Neuronal stem cell (in vitro differentiated cells): Measurements from ENCODE around the gene LMBR1L.

Experiments used
- DNase-seq: peaks from one replicate; pipeline ENCODE4 v3.0.0-alpha.2; 2013; ENCODE audit warnings: low spot score
- H2AFZ ChIP-seq: one replicate; pipeline ENCODE4 v1.6.1; 2013; ENCODE audit warnings: mild to moderate bottlenecking, low read length, inconsistent platforms
- H2AK5ac ChIP-seq: 2 replicates; pipeline ENCODE4 v1.6.1; 2013; ENCODE audit warnings: low read depth, mild to moderate bottlenecking, inconsistent platforms, low read length, moderate library complexity, mixed read lengths
- H2BK120ac ChIP-seq: 2 replicates; pipeline ENCODE4 v1.6.1; 2013; ENCODE audit warnings: low read depth, mild to moderate bottlenecking, inconsistent platforms, low read length, moderate library complexity, mixed read lengths
- H2BK12ac ChIP-seq: one replicate; pipeline ENCODE4 v1.6.1; 2013; ENCODE audit warnings: low read length, inconsistent platforms
- H2BK15ac ChIP-seq: 2 replicates; pipeline ENCODE4 v1.6.1; 2013; ENCODE audit warnings: mild to moderate bottlenecking, low read length, inconsistent platforms, mixed read lengths
- H2BK5ac ChIP-seq: one replicate; pipeline ENCODE4 v1.6.1; 2013; ENCODE audit warnings: inconsistent platforms, mild to moderate bottlenecking, low read length, moderate library complexity
- H3K14ac ChIP-seq: one replicate; pipeline ENCODE4 v1.6.1; 2013; ENCODE audit warnings: low read length, inconsistent platforms
- H3K18ac ChIP-seq: 2 replicates; pipeline ENCODE4 v1.6.1; 2013; ENCODE audit warnings: low read length, inconsistent platforms
- H3K23ac ChIP-seq: 2 replicates; pipeline ENCODE4 v1.6.1; 2013; ENCODE audit warnings: low read depth, mild to moderate bottlenecking, mixed read lengths, low read length, inconsistent platforms; ENCODE audit not compliant: poor library complexity
- H3K27ac ChIP-seq: replicated peaks from 3 replicates; pipeline ENCODE4 v1.5.1; 2013; ENCODE audit warnings: low read length, inconsistent platforms
- H3K27me3 ChIP-seq, 3 experiments: 2 replicates each; pipeline ENCODE4 v1.6.1; 2013; ENCODE audit warnings: low read length in 3 of 3, mild to moderate bottlenecking in 2 of 3, inconsistent platforms in 1 of 3, low read depth in 1 of 3, mixed read lengths in 1 of 3, moderate library complexity in 1 of 3; ENCODE audit not compliant: control insufficient read depth in 3 of 3, insufficient read depth in 3 of 3
- H3K36me3 ChIP-seq, 2 donors: replicated peaks in 1 of 2; 2 replicates each; pipeline ENCODE4 v1.6.1; 2013; ENCODE audit warnings: low read length in 2 of 2; ENCODE audit not compliant: control insufficient read depth in 2 of 2, insufficient read depth in 2 of 2
- H3K4ac ChIP-seq: 2 replicates; pipeline ENCODE4 v1.6.1; 2013; ENCODE audit warnings: inconsistent platforms, mild to moderate bottlenecking, low read length, moderate library complexity
- H3K4me1 ChIP-seq, 2 donors: 1 replicate in 1 of 2; 2 replicates in 1 of 2; pipeline ENCODE4 v1.6.1; 2013; ENCODE audit warnings: low read length in 2 of 2, low read depth in 1 of 2; ENCODE audit not compliant: control insufficient read depth in 2 of 2, insufficient read depth in 1 of 2
- H3K4me2 ChIP-seq: one replicate; pipeline ENCODE4 v1.6.1; 2013; ENCODE audit warnings: mild to moderate bottlenecking, low read length, inconsistent platforms; ENCODE audit not compliant: insufficient read depth, poor library complexity, severe bottlenecking
- H3K4me3 ChIP-seq, 2 donors: 2 replicates each; pipeline ENCODE4 v1.5.1; 2013; ENCODE audit warnings: low read length in 2 of 2, mild to moderate bottlenecking in 2 of 2, inconsistent platforms in 1 of 2, moderate library complexity in 1 of 2
- H3K79me1 ChIP-seq: one replicate; pipeline ENCODE4 v1.6.1; 2013; ENCODE audit warnings: low read depth, mild to moderate bottlenecking, inconsistent platforms, low read length, moderate library complexity
- H3K9ac ChIP-seq: one replicate; pipeline ENCODE4 v1.6.1; 2013; ENCODE audit warnings: mild to moderate bottlenecking, low read depth, low read length, inconsistent platforms; ENCODE audit not compliant: poor library complexity
- H3K9me3 ChIP-seq, 2 donors: replicated peaks in 1 of 2; 2 replicates each; pipeline versions ENCODE3 to v1.6.1; 2013; ENCODE audit warnings: low read length in 2 of 2, mild to moderate bottlenecking in 2 of 2, inconsistent platforms in 1 of 2, low read depth in 1 of 2, mixed read lengths in 1 of 2, moderate library complexity in 1 of 2; ENCODE audit not compliant: control insufficient read depth in 2 of 2, insufficient read depth in 1 of 2
- H4K8ac ChIP-seq: one replicate; pipeline ENCODE4 v1.6.1; 2013; ENCODE audit warnings: low read depth, mild to moderate bottlenecking, inconsistent platforms, low read length, moderate library complexity
- H4K91ac ChIP-seq: one replicate; pipeline ENCODE4 v1.6.1; 2013; ENCODE audit warnings: low read length, low read depth, mild to moderate bottlenecking, inconsistent platforms; ENCODE audit not compliant: poor library complexity
- WGBS, 2 donors: extraction: QIAGEN DNeasy Blood & Tissue Kit; methylation state at CpG; one replicate each; pipeline ENCODE4 v1.1.7; 2013; ENCODE audit warnings: missing lambda C conversion rate in 2 of 2, mixed read lengths in 1 of 2; ENCODE audit not compliant: insufficient read length in 2 of 2, insufficient replicate concordance in 1 of 2; ENCODE audit errors: extremely low coverage in 2 of 2; 5-methylcytosine and 5-hydroxymethylcytosine counted together

The LMBR1L gene

DNA sequence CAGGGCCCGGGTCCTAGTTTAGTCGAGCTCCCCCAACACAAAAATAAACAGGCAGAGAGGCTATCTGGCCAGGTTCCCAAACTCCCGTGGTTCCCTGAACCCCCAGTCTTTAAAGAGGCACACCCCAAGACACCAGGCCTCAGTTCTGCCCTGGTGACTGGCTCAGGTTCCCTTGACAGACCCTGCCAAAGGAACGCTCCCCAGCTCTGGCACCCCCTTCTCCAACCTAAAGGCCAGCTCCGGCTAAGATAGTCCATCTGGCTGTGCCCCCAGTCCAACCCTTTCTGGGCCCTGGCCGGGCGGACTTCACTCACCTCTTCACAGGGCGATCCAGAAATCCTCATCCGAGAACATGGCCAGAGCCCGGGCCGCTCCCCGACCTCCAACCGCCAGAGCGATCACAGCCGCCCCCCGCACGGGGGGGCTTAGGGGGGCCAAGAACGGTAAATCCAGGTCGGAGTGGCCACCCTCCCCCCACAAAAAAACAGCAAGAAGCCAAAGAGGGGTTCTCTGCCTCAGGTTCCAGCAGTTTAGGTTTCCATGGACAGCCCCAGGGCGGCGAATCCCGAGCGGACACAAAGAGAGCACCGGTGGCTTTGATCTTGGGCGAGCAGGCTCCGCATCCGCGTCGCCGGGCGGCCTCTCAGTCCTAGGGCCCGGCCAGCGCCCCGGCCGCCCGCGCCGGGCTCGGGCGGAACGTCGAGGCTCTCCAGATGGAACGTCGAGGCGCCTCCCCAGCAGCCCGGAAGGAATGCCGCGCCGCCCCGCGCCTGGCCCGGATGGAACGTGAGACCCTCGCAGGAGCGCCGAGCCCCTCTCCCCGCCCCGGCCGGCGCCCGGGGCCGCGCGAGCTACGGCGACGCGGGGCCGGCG is 51.1 kb downstream of the LMBR1L start:
- no CpG with 5 or more reads among the region's 70 CpGs for WGBS, 2 donors

DNA sequence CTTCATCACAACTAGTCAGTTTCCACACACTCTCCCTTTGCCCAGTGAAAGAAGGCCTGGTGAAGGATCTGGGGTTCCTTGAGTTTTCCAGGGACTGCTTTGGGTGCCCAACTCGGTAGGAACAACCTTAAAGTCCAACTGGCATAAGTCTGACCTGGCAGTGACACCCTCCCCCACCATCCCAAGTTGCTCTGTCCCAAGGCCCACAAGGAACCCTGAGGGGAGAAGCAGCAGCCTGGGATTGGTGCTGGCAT is 51.7 kb downstream of the LMBR1L start:
- Histone ChIP-seq H3K27me3 (no peaks in the 10 kb centered on the region), H3K4ac (no peak overlapping the region), H3K79me1 (peaks cover 17% of the 10 kb centered on the region), H4K8ac (no peak overlapping the region), H3K4me2 (peak overlapping the region; percentile 95), H2AFZ (no peak overlapping the region), H3K9ac (peak overlapping the region; percentile 81), H3K27ac (no peak overlapping the region), H3K9me3 (no peaks in the 10 kb centered on the region), H3K18ac (no peak overlapping the region), H3K36me3 (peaks cover 16 to 40% of the 10 kb centered on the region in 2 donors), H2BK120ac (no peak overlapping the region), H2BK5ac (no peak overlapping the region), H2BK12ac (no peak overlapping the region), H3K4me1 (peaks cover 26 to 32% of the 10 kb centered on the region in 2 donors), H3K4me3 (peak overlapping the region; percentile 80 to 98), H3K14ac (no peak overlapping the region), H2AK5ac (peak overlapping the region; percentile 38), H4K91ac (no peak overlapping the region), H2BK15ac (no peak overlapping the region), H3K23ac (no peak overlapping the region)
- DNase-seq = no peak
- no CpG with 5 or more reads among the region's 1 CpG for WGBS, 2 donors

More for the DNA sequence above, 51.1 kb downstream of the LMBR1L start:
- Histone ChIP-seq H3K27me3 (no peaks in the 10 kb centered on the region), H3K36me3 (peaks cover 10 to 34% of the 10 kb centered on the region in 2 donors), H4K91ac (no peak overlapping the region), H2BK15ac (no peak overlapping the region), H3K23ac (peak overlapping the region; percentile 86), H3K9me3 (no peaks in the 10 kb centered on the region), H2AFZ (peak overlapping the region; percentile 99), H3K4ac (no peak overlapping the region), H2BK120ac (no peak overlapping the region), H2BK5ac (peak overlapping the region; percentile 97), H3K18ac (peak overlapping the region; percentile 99), H3K4me1 (peaks cover 26 to 32% of the 10 kb centered on the region in 2 donors), H2BK12ac (no peak overlapping the region), H2AK5ac (peak overlapping the region; percentile 38), H3K9ac (peak overlapping the region; percentile 94), H3K4me2 (peak overlapping the region; percentile 95), H3K4me3 (peak overlapping the region; percentile 80 to 98), H3K14ac (peak overlapping the region; percentile 61), H3K79me1 (peaks cover 17% of the 10 kb centered on the region), H3K27ac (peak overlapping the region; percentile 91), H4K8ac (no peak overlapping the region)
- no peak for DNase-seq

DNA sequence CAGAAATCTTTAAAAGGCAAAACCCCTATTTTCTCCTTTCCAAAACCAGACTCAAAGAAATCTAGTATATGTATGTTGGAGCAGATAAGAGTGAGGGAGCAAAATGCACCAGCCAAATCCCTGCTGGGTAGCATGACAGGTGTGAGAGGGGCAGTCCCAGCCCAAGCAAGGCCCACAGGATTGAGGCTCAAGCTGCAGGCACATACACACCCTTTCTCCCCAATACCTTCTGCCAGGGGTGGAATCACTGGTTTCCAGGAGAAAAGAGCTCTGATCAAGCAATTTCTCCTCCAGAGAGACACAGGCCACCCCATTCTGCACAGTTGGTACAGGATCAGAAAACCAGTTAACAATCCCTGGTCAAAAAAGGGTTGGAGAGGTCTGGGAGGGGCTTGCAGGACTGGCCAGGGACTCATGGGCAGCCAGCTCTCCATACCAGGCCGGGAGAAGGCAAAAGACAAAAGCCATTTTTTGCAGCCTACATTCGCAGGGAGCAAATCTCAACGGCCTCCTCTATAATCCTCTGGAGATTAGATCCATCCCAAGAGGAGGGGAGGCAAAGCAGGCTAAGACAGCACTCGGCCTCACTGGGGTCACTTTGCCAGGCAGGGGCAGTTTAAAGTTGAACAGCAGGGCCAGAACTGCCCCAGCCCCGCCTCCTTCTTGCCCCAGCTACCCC is 52.1 kb downstream of the LMBR1L start:
- H3K4me2 ChIP-seq = peak overlapping the region; percentile 95
- no peak overlapping the region for H3K14ac ChIP-seq
- H2BK5ac ChIP-seq = no peak overlapping the region
- H4K91ac ChIP-seq = no peak overlapping the region
- no peak overlapping the region for H2AFZ ChIP-seq
- no peak overlapping the region for H2BK12ac ChIP-seq
- H2BK120ac ChIP-seq = no peak overlapping the region
- H3K27me3 ChIP-seq = no peaks in the 10 kb centered on the region
- H3K4me3 ChIP-seq = peak overlapping the region; percentile 80 to 98
- H3K9ac ChIP-seq = peak overlapping the region; percentile 81
- H3K4ac ChIP-seq = no peak overlapping the region
- H3K18ac ChIP-seq = no peak overlapping the region
- peaks cover 17% of the 10 kb centered on the region for H3K79me1 ChIP-seq
- no CpG with 5 or more reads among the region's 5 CpGs for WGBS, 2 donors
- H3K4me1 ChIP-seq = peaks cover 26 to 32% of the 10 kb centered on the region in 2 donors
- DNase-seq = no peak
- no peak overlapping the region for H2AK5ac ChIP-seq
- no peak overlapping the region for H3K23ac ChIP-seq
- no peak overlapping the region for H2BK15ac ChIP-seq
- peaks cover 20 to 44% of the 10 kb centered on the region in 2 donors for H3K36me3 ChIP-seq
- H3K27ac ChIP-seq = no peak overlapping the region
- no peak overlapping the region for H4K8ac ChIP-seq
- H3K9me3 ChIP-seq = no peaks in the 10 kb centered on the region

DNA sequence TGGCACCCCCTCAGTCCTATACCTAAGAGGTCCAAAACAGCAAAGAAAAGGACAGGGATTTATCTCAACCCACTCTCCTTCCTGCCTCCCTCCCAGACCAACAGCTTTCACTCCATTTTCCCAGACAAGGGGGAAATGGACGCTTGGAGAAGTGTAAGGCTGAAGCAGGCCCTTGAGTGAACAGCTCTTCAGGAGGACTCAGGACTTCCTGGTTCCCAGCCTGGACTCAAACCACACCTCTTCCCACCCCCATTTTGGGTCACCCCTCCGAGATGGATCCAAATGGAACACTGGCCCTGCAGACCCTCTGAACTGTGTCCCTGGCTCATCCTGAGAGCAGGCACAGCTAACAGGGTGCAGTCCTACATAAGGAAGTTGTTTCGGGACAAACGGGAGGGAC is 52.8 kb downstream of the LMBR1L start:
- H3K36me3 ChIP-seq = peaks cover 26 to 50% of the 10 kb centered on the region in 2 donors
- no peak overlapping the region for H2AK5ac ChIP-seq
- H3K18ac ChIP-seq = no peak overlapping the region
- peak overlapping the region; percentile 95 for H3K4me2 ChIP-seq
- no peak overlapping the region for H4K91ac ChIP-seq
- no peak overlapping the region for H4K8ac ChIP-seq
- H3K27me3 ChIP-seq = no peaks in the 10 kb centered on the region
- no CpG with 5 or more reads among the region's 4 CpGs for WGBS, 2 donors
- no peak overlapping the region for H3K4ac ChIP-seq
- DNase-seq = no peak
- H2BK5ac ChIP-seq = no peak overlapping the region
- peaks cover 17% of the 10 kb centered on the region for H3K79me1 ChIP-seq
- peaks cover 26 to 32% of the 10 kb centered on the region in 2 donors for H3K4me1 ChIP-seq
- no peak overlapping the region for H2AFZ ChIP-seq
- peak overlapping the region in 1 of 2 donors; percentile 80 for H3K4me3 ChIP-seq
- no peak overlapping the region for H2BK12ac ChIP-seq
- H3K9me3 ChIP-seq = no peaks in the 10 kb centered on the region
- no peak overlapping the region for H3K23ac ChIP-seq
- no peak overlapping the region for H3K27ac ChIP-seq
- H3K14ac ChIP-seq = no peak overlapping the region
- no peak overlapping the region for H2BK120ac ChIP-seq
- H2BK15ac ChIP-seq = no peak overlapping the region
- H3K9ac ChIP-seq = peak overlapping the region; percentile 83
